Measurements from ENCODE around the gene POU4F3.

POU4F3 gene

DNA sequence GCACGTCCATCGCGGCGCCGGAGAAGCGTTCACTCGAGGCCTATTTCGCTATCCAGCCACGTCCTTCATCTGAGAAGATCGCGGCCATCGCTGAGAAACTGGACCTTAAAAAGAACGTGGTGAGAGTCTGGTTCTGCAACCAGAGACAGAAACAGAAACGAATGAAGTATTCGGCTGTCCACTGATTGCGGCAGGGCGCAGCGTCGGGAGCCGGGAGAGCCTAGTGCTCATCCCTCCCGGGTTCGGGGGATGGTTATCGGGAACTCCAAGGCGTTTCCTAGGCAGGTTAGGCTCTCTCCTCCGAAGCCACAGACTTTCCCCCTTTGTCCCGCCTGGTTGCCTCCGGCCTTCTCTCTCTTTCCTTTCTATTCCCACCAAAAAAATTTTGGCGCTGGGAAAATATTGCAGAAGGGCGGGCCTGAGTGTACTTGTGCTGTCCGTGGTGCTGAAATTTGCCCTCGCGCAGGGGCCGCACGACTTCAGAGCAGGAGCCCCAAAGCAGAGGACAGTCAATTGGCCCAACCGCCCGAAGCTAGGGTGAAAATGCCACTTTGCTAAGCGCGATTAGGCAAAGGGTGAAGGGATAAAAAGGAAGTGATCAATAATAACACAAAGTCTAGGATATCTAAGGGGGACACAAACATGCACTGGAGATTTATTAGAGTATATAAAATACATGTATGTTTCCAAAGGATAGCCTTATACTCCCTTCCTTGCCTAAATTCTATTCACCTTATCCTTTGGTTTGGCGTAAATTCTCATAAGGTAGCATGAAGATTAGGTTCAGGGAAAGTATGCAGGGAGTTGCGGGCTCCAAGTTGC, 1.8 kb downstream of the POU4F3 start:
- no peak for DNase-seq

DNA sequence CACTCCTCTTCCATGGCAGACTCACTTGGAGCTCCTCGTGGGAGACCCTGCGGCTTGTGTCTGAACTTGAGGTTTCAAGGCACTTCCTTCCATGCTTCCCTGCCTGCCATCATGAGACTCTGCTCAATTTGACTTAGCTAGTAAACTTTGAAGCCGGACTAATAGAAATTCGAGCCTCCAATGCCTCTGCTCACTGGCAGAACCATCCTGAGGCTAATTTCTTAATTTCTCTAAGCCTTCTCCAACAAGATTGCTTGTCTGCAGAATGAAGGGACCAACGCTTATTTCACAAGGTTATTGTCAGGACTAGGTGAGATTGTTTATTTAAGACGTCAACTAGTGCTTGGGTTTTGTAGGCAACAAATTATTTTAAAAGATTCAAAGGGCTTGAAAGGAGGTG, 3.2 kb downstream of the POU4F3 start:
- DNase-seq: no peak

DNA sequence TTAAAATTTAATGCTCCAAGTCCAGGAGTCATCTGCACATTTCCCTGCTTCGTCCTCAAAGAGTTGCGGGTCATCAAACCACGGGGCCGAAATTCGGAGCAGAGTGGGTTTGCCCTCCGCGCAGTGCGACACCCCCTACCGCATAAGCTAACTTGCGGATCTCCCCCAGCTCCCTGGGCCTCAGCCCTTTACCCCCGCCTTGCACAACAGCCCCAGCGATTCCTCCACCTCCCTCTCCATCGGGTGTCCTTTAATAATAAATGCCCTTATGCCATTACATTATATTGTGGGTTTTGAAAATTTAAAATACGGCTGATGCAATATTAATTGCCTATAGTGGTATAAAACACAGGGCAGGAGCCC, 3.9 kb downstream of the POU4F3 start:
- no peak for DNase-seq

DNA sequence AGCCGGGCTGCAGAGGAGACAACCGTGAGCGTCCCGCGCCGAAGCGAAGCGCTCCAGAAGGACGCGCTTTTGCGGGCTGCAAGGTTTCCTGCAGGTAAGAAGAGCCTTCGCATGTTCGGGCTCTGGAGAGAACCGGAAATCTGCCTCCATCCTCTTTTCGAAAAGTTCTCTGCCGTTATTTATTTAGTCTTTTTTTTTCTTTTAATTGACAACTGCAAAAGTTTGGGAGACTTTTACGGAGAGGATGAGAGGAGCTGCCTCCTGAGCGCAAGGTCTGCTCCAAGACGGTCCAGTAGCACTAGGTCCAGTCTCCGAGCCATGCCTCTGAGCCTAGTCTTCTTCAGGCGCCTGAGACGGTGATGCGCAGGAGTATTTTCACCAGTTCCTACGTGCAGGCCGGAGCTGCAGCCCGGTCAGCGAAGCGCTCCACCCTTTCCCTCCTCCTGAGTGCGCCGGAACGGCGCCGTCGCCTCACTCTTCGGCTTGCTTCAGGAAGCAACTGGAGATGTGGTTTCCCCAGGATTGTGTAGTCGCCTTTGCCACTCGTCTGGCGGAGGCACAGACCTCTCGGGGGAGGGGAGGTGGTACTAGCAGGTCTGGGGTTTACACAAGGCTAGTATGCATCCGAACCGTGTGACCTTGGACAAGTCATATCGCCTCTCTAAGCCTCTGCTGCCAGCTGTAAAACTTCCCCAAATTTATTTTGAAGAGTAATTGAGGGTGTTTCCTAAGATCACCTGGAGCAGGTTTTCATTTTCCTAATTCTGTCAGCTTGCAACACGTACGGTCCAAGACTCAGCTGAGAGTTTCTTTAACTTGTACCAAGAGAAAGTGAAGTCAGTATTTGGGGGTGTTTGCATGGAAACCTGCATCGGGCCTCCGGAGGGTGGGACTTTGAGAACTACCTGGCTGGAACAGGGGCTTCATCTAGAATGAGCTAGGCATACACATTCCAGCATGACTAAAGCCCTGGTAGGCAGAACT, 4.5 kb downstream of the POU4F3 start:
- no peak for DNase-seq

DNA sequence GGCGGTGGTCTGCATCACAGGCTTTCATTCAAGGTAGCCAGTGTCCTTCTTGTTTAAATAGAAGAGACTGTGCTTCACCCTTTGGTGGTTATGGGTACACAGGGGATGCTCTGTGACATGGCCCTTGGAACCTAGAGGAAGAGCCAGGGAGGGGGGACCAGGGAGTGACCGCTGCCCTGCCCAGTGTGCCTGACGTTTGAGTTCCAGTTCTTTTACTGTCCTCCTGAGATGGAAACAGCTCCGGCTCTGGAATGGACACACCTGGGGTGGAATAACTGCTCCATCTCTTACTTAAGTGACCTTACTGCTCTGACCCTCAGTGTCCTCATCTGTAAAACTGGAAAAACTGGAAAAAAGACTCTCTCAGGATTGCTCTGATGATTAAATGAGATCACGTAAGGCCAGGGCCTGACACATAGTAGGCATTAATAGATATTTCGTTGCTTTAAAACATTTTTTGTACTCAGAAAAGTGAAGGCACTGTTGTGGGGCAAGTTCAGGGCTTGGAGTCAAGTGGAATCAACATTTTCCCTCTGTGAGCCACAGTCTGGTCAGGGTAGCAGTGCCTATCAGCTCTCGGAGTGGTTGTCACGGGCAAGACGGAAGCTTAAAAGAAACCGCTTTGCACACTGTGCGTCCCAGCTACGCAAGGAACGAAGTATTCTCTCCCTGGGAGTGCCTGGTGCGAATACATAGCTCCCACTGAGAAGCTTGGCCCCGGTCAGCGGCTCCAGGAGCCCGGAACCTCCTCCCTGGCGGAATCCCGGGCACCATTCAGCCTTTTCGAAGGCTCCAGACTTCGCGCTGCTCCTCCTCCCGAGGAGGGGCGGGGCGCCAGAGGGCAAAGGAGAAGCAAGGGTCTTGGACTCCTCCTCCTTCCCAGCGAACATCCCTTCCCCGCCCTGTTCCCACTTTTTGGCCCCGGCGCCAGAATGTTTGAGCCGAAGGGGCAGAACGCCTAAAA, 5.8 kb downstream of the POU4F3 start:
- no peak for DNase-seq

DNA sequence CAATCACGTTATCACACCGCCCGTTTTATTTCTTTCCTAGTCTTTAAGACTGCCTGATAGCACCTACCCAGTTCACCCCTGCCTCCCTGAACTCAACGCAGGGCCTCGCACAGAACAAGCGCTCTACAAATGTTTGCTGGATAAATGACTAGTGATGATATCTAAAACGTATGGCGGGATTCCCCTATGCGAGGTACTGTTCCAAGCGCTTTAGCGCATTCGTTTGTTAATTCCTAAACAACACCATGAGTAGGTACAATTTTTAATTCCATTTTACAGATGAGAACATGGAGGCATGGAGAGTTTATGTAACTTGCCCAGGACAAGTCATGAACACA, 6.6 kb downstream of the POU4F3 start:
- DNase-seq: no peak

DNA sequence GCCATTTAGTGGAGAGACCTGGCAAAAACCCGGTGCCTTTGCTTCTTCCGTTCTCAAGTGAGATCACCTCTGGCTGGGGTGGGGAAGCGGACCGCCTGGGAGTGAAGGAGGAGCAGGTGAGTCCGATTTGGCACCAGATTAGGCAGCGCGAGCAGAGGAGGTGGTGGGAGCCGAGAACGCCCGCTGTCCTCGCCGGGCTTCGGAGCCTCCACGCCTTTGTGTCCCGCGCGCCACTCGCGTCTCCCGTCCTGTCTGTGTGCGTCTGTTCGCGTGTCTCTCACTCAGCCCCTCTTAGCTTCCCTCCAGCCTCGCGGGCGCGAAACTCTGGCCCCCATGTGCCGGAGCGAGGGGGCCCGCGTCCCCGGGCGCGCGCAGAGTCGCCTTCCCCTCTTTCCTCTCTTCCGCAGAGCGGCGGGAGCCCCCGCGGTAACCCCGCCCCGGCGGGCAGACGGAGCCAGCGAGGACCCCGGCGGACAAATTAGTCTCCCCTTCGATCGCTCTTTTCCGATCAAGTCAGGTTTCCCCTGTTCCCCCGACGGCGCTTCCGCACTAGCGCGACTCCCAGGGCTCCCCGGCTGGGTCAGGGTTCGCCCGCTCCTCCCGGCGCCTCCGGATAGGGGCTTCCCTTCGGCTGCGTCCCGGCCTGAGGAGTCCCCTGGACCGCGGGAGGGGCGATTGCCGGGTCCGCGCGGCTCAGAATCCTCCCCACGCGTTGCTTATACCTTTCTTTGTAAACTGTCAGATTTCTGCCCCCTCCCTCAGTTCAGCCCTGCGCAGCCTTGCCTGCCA, 7.1 kb downstream of the POU4F3 start:
- DNase-seq: no peak

DNA sequence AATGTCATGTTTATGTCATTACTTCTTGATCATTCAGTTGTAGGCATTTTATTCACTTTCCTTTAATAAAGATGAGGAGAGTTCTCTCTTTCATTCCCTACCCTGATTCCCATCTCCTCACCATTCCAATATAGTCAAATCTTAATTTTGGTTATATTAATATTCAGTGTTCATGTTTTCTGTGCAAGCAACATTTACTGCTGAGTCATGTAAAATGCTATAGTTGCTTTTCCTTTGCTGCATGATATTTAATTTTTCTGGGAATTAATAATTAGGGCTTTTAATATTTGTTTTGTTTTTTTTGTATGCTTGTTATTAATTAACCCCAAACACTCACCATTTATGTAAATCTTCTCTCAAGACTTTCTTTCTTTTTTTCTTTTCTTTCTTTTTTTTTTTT, 18.5 kb downstream of the POU4F3 start:
- DNase-seq: no peak

DNA sequence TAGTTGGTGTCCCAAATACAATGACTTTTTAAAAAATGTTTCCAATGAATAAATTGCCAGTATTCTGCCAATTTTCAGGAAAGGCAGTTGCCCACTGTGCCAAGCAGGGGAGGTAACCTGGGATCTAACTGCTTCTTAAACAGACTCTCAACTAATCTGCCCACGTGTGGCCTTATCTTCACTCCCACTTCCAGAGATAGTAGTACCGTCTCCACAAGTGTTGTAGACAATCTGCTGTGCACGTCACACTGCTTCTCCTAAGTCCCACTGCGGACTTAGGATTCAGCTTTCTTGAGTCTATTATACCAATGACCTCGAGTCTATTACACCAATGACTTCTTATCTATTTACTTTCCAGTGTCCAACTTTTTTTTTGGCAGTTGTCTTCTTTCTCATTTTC, 21.2 kb downstream of the POU4F3 start:
- no peak for DNase-seq

DNA sequence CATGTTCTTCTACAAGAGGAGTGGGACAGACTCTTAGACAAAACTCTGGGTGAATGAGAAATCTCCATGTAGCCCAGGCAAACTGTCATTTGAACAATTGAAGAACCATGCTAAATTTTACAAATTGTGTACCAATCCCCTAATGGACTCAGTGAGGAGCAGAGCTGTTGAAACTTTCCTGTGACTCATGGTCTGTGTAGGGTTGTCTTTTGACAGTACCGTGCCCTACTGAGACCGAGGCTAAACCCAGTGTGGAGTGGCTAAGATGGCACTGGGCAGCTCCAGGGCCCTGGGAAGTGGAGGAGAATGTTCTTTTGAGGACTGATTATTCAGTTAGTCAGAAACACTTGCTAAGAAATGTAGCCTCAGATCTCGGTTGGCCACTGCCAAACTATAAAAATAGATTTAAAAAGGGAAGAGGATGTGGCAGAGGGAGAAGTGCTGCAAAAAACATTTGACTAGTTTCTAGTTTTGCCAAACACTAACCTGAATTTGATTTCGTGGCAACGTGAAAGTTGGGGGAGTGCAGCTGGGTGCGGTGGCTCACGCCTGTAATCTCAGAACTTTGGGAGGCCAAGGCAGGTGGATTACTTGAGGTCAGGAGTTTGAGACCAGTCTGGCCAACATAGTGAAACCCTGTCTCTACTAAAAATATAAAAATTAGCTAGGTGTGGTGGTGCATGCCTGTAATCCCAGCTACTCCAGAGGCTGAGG, 24.7 kb downstream of the POU4F3 start:
- DNase-seq: no peak

DNA sequence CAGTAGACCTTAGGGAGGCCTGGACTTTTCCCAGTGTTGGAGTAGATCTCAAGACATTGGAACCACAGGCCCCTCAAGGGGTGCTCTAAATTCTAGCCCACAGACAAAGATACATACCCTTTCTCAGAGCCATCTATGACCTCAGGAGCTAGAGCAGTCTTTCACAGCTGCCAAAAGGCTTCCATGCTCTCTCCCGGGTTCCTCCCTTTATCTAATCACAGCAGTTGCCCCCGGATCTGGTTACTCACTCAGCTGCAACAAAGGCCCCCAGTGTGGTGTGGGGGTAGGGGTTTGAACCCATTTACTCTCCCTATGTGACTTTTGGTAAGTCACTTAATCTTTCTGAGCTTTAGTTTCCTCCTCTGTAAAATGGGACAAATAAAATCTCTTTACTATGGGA, 27.0 kb downstream of the POU4F3 start:
- DNase-seq: no peak

DNA sequence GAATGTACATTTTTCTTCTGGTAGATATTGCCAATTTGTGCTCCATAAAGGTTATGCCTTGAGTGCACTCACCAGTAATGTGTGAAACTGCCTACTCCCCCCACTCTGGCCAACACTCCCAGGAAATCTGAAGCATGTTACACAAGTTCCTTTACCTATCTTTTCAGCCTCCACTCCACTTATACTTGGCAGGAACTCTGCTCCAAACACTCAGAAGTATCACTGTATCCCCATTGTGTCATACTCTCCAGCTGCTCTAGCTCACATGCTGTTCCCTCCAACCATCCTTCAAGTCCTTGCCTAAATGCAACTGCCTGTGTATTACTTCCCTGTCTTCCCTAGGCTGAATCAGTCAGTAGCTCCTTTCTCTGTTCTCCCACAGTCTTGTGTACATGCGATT, 28.3 kb downstream of the POU4F3 start:
- DNase-seq: no peak

DNA sequence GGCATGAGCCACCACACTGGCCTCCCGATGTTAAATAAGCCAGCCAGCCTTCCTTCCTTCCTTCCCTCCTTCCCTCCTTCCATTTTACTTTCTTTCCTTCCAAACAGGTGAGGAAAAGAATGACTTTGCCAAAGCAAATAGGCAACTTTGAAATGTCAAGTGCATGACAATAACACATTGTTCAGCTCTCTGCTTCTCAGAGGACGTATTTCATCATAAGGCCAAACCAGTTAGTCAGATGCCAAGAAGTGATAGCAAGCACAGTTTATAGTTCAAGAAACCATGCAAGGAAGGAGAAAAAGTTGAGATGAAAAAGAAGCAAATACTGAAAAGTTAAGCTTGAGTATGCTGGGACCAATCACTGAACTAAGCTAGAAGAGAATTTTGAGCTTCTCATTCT, 29.5 kb downstream of the POU4F3 start:
- no peak for DNase-seq

DNA sequence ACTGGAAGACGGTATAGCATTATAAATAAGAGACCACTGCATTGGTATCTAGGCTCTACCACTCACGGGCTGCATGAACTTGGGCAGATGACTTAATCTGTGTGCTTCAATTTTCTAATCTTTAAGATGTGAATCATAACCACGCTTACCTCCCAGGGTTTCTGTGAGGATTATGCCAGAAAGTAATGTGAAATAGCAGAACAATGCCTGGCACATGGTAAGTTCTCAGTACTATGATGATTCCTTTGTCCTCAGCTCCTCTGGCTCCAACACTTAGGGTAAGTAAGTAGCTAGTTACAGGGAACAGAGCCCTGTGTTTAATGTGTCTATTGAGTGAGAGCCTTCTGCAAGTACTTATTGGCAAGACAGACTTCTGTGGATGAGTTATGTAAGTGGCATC, 31.1 kb downstream of the POU4F3 start:
- no peak for DNase-seq

DNA sequence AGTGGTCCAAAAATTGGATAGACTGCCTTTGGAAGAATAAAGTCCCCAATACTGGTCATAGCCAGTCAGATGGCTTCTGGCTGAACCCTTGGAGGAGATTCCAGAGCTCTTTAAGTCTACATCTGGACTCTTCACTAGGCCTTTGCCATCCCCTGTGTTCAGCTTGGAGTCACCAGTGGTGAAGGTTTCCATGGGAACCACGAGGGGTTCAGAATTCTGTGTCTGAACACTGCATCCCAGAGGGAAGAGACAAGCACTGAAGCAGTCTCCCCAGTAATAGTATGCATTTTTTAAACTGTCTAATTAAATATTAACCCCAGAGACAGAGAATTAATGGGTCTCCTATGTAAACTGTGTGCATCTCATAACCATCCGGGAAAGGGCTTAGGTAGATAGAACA, 38.2 kb downstream of the POU4F3 start:
- DNase-seq: no peak

DNA sequence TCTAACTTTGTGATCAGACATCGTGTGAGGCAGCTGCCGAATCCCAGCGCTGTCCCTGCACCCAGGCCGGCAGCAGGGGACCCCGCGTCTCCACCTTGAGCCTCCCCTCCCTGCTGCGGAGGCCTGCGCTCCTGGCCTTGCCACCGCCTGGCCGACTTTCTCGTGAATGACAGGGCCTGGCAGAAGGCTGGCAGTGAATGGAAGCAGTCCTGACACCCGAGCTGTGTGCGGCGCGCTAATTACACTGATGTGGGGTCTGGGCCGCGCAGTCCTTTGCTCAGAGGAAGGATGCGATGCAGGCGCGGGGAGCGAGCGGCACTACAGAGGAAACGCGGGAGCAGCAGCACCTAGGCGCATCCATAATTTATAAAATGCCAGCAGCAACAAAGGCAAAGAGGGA, 40.3 kb downstream of the POU4F3 start:
- no peak for DNase-seq

DNA sequence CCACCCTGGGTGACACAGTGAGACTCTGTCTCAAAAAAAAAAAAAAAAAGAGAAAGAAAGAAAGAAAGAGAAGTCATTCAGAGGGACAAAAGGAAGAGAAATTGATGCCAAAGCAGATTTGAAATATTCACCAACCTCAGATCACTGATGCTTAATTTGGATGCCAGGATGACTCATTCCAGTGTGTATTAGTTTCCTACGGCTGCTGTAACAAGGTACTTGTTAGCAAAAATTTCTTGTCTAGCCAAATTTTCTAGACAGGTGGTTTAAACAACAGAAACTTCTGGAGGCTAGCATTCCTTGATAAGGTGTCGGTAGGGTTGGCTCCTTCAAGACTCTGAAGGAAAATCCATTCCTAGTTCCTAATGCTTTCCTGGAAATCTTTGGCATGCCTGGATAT, 42.1 kb downstream of the POU4F3 start:
- DNase-seq: no peak

DNA sequence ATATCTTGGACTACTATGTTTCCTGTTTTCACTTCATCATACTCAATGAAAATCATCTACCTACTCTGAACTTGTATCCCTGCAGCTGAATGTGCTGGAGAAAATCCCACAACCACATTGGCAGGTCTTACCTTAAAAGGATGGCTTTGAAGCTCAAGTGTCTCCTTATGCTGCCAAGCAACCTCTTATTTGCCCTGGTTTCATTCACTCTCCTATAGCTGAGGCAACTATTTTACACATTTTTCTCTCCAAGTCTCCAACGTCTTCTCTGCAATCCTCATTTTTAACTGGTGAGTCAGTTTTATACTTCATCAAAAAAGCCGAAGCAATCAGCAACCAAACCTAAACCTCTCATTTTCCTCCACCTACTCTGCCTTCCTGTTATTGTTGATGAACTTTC, 49.7 kb downstream of the POU4F3 start:
- DNase-seq: no peak

DNA sequence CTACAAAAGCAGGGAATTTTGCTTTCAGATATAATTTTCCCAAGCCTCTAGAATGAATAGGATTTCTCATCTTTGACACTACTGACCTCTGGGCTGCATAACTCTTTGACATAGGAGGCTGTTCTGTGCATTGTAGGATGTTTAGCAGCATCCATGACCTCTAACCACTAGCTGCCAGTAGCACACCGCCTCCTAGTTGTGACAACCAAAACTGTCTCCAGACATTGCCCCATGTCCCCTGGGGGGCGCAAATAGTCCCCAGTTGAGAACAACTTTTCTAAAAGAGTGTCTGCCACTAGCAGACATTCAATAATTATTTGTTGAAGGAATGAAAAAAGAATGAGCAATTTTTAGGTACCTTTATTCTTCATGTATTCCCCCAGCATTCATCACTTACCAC, 51.8 kb downstream of the POU4F3 start:
- no peak for DNase-seq

Data from NCI-H1694 (cell line).